Measurements from ENCODE around the gene SYT2. TPM values are rescaled to one million over a fixed set of nuclear protein-coding genes. Genes with fewer than 3 reads are reported as not detected.
"Not testable (repeated sequence)": the region's sequence is repeated elsewhere in the genome, so short reads cannot be mapped to it uniquely, and the experiment has no call there.

SYT2 gene
- total RNA-seq, 1 experiment from 2014 or later: 0.69 TPM

DNA sequence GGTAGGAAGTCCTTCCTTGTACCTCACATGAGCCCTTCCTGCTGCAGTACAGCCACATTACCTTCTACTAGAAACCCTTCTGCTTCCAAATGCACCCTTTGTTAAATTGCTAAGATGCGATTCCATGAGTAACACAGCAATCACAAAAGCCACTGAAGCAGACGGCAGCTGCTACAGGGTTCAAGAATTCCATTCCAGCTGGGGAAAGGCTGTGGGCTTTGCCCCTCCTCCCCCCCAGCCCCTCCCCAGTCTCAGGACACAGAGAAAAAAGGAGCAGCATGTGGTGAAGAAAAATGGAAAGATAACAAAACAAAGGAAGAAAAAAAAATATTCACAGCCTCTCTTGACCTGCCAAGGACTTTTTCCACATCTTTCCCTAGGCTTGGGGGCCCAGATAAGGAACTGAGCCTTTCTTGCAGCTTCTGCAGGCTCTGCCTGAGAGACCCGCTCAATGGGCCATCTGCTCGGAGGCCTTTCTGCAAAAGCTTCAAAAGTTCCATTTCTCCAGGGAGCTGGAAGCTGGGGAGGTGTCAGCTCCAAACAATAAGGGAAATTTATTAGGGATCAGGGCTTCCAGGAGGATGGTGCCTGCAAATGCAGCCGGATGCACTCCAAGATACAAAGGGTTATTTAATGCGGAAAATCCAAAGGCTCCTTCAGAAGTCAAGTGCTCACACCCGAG lies 72.1 kb downstream of the SYT2 start:
- Histone ChIP-seq H3K27ac (ENCODE audit: low read depth, low read length, poor library complexity, severe bottlenecking) (no peak overlapping the region), H3K4me1 (ENCODE audit: insufficient read depth, low read length, poor library complexity, severe bottlenecking) (no peaks in the 10 kb centered on the region), H3K4me3 (ENCODE audit: low read depth, low read length, poor library complexity, severe bottlenecking) (no peak overlapping the region), H3K36me3 (ENCODE audit: insufficient read depth, low read length, poor library complexity, severe bottlenecking) (no peaks in the 10 kb centered on the region), H3K9me3 (ENCODE audit: low read depth, low read length, poor library complexity, severe bottlenecking) (no peaks in the 10 kb centered on the region), H3K27me3 (replicated peaks; ENCODE audit: insufficient read depth, low read depth, low read length, poor library complexity) (peaks cover 9% of the 10 kb centered on the region)
- ChIA-PET CTCF (no interaction called here), POLR2A (ENCODE audit: low non-redundant PET) (no interaction called here)
- no TSS peak for BruUV-seq (replicated peaks)
- TF ChIP-seq EZH2 (IDR thresholded peaks at IDR 0.05; ENCODE audit: borderline replicate concordance, low read depth, low read length, poor library complexity, severe bottlenecking): no peak
- TF ChIP-seq, protein P1, sequence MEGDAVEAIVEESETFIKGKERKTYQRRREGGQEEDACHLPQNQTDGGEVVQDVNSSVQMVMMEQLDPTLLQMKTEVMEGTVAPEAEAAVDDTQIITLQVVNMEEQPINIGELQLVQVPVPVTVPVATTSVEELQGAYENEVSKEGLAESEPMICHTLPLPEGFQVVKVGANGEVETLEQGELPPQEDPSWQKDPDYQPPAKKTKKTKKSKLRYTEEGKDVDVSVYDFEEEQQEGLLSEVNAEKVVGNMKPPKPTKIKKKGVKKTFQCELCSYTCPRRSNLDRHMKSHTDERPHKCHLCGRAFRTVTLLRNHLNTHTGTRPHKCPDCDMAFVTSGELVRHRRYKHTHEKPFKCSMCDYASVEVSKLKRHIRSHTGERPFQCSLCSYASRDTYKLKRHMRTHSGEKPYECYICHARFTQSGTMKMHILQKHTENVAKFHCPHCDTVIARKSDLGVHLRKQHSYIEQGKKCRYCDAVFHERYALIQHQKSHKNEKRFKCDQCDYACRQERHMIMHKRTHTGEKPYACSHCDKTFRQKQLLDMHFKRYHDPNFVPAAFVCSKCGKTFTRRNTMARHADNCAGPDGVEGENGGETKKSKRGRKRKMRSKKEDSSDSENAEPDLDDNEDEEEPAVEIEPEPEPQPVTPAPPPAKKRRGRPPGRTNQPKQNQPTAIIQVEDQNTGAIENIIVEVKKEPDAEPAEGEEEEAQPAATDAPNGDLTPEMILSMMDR (conservative IDR thresholded peaks at IDR 0.05; ENCODE audit: low read depth, low read length): no peak
- intact Hi-C loops (cut with micrococcal nuclease; ENCODE audit: unreplicated experiment): no loop called here
- no peak for DNase-seq (ENCODE audit: low spot score)

DNA sequence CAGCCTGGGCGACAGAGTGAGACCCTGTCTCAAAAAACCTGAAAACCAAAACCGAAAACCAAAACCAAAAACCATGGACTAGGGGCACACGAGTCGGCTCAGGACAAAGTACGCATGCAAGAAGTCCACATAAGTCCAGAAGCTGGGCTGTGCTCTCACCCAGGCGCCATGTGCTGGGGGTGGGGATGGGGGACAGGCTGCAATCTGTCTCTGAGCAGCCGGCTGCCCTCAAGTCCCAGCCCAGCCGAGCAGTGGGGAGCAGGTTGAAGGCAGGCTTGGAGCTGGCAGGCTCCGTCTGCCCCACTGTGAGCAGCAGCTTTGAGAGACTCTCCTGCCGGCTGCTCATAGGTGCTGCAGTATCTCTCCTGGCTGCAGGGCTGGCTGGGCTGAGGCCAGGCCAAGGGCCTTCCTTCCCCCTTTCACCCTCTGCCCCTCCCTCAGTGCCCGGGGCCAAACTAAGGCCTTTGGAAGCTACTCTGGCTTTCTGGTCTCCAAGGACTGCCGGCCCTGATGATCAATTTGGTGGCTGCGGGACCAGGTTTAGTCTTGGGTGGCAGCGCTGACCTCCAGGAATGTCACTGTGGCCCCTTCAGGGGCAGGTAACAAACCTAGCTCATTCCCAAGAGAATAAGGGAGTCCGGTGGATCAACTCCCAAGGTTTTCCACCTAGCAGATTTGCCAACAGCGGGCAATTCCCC lies 72.8 kb downstream of the SYT2 start:
- DNase-seq (ENCODE audit: low spot score); H3K4me3 ChIP-seq (ENCODE audit: low read depth, low read length, poor library complexity, severe bottlenecking); BruUV-seq (replicated peaks); H3K9me3 ChIP-seq (ENCODE audit: low read depth, low read length, poor library complexity, severe bottlenecking); intact Hi-C loops (cut with micrococcal nuclease; ENCODE audit: unreplicated experiment); H3K27me3 ChIP-seq (replicated peaks; ENCODE audit: insufficient read depth, low read depth, low read length, poor library complexity); H3K36me3 ChIP-seq (ENCODE audit: insufficient read depth, low read length, poor library complexity, severe bottlenecking); H3K4me1 ChIP-seq (ENCODE audit: insufficient read depth, low read length, poor library complexity, severe bottlenecking); CTCF ChIA-PET; POLR2A ChIA-PET (ENCODE audit: low non-redundant PET); H3K27ac ChIP-seq (ENCODE audit: low read depth, low read length, poor library complexity, severe bottlenecking): not testable (repeated sequence)

DNA sequence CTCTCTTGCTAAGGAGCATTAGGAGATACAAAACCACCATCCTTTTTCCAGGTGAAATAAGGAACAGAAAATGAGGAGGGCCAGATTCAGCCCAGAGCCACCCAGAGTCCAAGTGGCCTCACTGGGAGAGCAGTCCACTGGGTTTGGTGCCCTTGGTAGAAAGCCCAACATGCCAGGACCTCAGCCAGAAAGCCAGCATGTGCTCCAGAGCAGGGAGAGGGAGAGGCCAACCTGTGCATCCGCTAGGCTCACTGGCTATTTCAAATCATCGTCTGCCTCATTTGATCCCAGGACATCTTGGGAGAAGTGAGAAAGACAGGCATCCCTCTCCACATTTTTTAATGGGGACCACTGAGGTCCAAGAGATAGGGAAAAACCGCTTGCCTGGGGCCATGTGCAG lies 74.1 kb downstream of the SYT2 start:
- BruUV-seq (replicated peaks): not testable (repeated sequence)

DNA sequence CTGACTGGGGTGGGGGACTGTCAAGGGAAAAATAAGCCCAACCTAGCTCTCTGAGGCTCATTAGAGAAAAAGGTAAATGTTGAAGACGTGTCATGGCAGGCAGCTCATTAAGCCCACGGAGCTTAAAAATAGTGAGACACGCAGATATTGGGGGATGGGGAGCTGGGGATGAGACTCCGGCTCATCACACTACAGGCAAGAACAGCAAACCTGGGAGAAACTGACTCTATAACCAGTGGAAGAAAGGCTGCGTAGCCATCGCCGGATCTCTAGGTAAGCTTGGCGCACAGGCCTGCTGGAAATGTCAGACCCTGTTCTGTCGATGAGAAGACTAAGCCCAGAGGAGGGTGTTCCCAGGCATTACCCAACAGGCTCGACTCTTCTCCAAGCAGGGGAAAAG lies 78.0 kb downstream of the SYT2 start:
- BruUV-seq (replicated peaks): no TSS peak
- Histone ChIP-seq H3K36me3 (ENCODE audit: insufficient read depth, low read length, poor library complexity, severe bottlenecking) (no peaks in the 10 kb centered on the region), H3K4me1 (ENCODE audit: insufficient read depth, low read length, poor library complexity, severe bottlenecking) (peaks cover 10% of the 10 kb centered on the region), H3K27ac (ENCODE audit: low read depth, low read length, poor library complexity, severe bottlenecking) (no peak overlapping the region), H3K4me3 (ENCODE audit: low read depth, low read length, poor library complexity, severe bottlenecking) (no peak overlapping the region), H3K27me3 (replicated peaks; ENCODE audit: insufficient read depth, low read depth, low read length, poor library complexity) (no peaks in the 10 kb centered on the region), H3K9me3 (ENCODE audit: low read depth, low read length, poor library complexity, severe bottlenecking) (no peaks in the 10 kb centered on the region)
- ChIA-PET POLR2A (ENCODE audit: low non-redundant PET) (no interaction called here), CTCF (no interaction called here)
- DNase-seq (ENCODE audit: low spot score): no peak
- intact Hi-C loops (cut with micrococcal nuclease; ENCODE audit: unreplicated experiment): no loop called here
- no peak for TF ChIP-seq EZH2 (IDR thresholded peaks at IDR 0.05; ENCODE audit: borderline replicate concordance, low read depth, low read length, poor library complexity, severe bottlenecking)
- TF ChIP-seq, protein P1 (conservative IDR thresholded peaks at IDR 0.05; ENCODE audit: low read depth, low read length): no peak

More for the DNA sequence above, 74.1 kb downstream of the SYT2 start:
- POLR2A ChIA-PET (ENCODE audit: low non-redundant PET); H3K27me3 ChIP-seq (replicated peaks; ENCODE audit: insufficient read depth, low read depth, low read length, poor library complexity); H3K4me3 ChIP-seq (ENCODE audit: low read depth, low read length, poor library complexity, severe bottlenecking); H3K9me3 ChIP-seq (ENCODE audit: low read depth, low read length, poor library complexity, severe bottlenecking); intact Hi-C loops (cut with micrococcal nuclease; ENCODE audit: unreplicated experiment); H3K4me1 ChIP-seq (ENCODE audit: insufficient read depth, low read length, poor library complexity, severe bottlenecking); H3K27ac ChIP-seq (ENCODE audit: low read depth, low read length, poor library complexity, severe bottlenecking); CTCF ChIA-PET; DNase-seq (ENCODE audit: low spot score); H3K36me3 ChIP-seq (ENCODE audit: insufficient read depth, low read length, poor library complexity, severe bottlenecking): not testable (repeated sequence)

All from A673 (cell line).